Measurements from ENCODE around the gene PMS1.
"Not testable (repeated sequence)": the region's sequence is repeated elsewhere in the genome, so short reads cannot be mapped to it uniquely, and the experiment has no call there.

Gene PMS1

DNA sequence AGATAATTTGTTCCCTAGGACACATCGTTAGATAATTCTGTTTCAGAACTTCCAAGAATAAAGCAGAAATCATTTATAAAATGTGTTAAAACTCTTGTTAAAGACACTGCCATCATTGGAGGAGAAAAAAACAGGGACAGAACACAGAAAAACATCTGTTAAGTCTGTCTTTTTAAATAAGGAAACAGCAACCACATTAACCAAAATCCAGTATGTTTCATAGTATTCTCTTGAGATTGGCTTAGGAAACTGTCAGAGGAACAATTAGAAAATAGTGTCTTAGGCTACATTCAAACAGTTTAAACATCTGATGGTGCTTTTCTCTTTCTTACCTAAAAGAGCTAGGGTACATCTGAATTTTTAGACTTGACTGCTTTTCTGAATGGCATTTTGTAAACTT lies 81.6 kb downstream of the PMS1 start:
- no peak for DNase-seq (ENCODE audit: low read depth)

DNA sequence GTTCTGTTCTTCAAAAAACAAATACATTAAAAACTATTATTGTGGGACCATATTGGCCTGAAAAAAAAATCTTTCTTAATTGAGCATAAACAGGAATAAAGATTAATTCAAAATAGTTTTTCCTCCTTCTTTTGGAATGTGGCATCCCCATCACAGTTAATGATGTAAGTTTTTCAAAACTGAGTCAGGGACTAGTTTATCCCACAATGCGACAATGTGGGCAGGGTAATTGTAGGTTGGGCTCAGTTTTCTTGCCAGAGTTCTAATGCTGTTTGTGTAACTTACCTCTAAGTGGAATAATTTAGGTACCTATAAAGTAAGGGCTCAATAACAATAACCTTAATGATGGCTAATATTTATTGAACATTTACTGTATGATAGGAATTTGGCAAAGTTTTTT lies 82.0 kb downstream of the PMS1 start:
- no peak for DNase-seq (ENCODE audit: low read depth)

DNA sequence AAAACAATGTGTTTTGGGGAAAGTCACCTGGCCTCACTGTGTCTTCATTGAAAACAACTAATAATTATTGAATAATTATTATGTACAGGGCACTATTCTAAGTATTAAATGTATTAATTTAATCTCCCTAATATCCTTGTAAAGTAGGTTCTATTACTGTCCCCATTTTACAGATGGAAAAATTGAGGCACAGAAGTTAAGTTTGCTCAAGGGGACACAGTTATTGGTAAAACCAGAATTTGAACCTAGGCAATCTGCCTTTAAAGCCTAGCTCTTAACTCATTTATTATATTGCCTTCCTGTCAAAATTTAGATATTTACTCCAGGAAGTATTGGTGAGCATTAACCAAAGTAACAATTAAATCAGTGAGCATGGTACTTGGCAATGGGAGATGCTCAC lies 84.6 kb downstream of the PMS1 start:
- DNase-seq (ENCODE audit: low read depth), result no peak

DNA sequence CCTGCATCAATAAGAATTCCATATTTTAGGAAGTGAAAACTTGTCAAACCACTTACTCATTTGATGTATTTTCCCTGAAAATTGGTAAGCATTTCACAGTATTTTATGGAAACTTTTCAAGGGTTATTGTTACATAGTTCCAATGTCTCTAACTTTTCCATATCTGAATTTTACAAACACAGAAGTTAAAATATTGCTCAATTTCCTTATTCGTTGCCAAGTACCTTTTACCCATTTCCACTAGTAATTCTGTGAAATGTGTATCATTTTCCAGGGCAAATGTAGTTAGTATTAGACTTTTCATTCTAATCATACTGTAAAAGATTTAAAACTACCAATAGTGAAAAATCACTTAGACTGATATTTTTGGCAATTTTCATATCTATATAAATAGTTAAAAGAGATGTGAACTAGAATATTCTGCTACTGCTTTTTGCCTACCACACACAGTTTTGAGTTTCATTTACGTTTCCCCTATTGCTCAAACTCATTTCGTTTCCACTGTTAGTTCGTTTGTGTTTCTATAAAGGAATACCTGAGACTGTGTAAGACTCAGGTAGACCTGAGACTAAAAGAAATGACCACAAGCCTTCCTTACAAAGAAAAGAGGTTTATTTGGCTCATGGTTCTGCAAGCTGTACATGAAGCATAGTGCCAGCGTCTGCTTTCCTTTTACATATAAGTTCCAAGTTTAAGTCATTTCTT lies 86.3 kb downstream of the PMS1 start:
- DNase-seq (ENCODE audit: low read depth), result no peak

DNA sequence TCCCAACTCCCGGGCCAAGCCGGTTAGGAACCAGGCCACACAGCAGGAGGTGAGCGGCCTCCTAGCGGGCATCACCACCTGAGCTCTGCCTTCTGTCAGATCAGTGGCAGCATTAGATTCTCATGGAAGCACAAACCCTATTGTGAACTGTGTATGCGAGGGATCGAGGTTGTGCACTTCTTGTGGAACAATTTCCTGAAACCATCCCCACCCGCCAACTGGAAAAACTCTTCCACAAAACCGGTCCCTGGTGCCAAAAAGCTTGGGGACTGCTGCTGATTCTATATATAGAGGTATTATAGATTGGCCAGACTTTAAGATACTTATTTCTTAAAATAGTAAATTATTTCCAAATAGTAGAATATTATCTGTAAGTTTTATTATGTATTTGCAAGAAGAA lies 89.4 kb downstream of the PMS1 start:
- no peak for DNase-seq (ENCODE audit: low read depth)

DNA sequence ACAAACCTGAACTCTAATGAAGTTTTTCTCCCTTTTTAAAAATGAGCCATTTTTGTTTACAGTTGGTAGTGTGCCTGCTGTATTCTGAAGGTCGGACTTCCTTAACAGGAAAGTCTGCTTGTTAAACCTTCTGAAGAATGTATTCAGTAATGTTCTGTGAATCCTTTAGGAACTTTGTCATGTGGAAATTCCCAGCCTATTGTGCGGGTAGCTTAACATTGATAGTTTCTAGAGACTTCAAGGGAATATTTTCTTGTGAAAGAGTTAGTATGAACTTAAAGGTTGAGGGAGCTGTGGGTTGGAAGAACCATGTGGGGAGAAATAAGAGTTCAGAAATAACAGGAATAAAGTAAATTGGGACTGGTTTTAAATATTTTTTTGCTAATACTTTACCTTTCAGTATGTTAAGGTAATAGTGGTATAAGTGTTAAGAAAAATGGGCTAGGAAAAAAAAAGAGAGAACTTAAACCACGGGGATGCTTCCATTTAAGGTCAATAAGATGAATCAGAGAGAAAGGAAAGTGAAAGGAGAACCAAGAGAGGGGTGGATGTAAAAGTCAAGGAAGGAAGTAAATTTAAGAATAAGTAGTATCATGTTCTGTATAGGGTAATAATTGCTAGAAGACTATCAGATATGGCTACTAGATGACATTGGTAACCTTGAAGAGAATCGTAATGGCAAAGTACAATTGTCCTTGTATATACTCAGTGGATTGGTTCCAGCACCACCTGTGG lies 90.5 kb downstream of the PMS1 start:
- no peak for DNase-seq (ENCODE audit: low read depth)

DNA sequence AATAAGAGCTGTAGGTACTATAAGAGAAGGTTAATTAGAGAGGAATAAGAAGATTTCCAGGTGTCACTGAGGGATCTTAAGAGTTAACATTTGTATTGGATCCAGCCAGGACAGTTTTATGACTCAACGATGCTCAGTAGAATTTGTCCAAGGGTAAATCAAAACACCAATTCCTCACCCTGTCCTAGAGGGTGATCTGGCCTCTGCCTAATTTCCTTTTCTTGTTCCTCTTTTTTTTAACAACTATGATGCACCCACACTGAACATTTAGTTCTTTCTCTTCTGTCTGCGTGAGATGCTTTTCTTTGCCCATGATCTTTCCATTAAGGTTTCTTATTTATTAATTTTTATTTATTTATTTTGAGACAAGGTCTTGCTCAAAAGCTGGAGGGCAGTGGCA lies 92.0 kb downstream of the PMS1 start:
- DNase-seq (ENCODE audit: low read depth), result no peak

DNA sequence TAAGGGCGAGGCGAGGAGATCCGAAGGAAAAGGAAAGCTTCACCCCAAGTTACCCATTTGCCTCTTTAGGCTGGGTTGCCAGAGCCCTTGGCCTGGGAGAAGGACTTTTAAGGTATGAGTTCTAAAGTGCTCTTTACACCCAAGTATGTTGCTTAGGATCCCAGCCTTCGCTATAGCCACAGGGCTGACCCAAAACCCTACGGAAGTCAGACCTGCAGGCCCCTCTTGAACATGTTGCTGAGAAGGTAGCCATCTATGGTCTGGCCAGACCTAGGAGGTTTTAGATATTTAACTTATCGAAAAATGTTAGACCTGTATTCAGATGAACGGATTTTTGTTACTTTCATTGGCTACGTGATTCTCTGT lies 95.4 kb downstream of the PMS1 start:
- DNase-seq (ENCODE audit: low read depth), result no peak

DNA sequence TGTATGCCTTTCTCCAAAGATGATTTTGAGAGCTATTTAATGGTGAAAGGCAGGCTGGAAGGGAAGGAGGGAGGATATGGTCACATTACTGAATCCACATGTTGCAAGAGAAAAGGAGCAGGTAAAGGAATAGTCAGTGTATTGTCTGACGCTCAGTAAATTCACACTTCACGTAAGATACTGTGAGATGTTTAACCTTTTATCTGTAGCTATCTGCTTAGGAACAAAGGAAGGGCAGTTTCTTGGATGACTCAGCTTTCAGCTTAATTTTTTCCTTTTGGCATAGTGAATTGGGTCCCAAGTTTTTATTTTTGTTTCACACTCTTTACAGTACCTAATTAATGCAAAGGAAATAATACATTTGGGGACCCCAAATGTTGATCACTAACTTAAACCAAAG lies 96.2 kb downstream of the PMS1 start:
- DNase-seq (ENCODE audit: low read depth), result no peak

DNA sequence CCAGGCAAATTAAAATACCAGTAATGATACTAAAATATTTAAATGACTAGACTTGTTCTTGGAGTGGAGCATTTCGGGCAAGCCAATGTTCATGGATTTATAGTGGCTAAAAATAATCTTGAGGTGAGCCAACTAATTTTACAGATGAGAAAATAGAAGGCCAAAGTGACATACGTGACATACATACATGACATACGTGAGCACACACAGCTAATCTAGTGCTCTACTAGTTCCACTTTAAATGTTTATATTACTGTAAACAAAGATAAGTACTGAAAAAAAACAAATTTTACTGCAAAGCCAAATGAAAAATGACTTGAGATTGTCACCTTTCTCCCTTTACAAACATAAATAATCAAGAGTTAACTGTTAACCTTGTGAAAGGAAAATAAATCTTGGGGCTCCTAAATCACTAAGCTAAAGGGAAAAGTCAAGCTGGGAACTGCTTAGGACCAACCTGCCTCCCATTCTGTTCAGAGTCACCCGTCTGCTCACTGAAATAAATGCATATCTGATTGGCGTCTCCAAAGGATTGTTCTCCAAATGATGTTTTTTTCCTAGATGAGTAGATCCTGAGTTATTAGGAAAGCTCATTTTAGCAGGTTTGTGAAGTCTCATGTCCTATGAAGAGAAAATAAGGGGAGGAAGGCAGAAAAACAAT lies 96.7 kb downstream of the PMS1 start:
- DNase-seq (ENCODE audit: low read depth), result no peak

DNA sequence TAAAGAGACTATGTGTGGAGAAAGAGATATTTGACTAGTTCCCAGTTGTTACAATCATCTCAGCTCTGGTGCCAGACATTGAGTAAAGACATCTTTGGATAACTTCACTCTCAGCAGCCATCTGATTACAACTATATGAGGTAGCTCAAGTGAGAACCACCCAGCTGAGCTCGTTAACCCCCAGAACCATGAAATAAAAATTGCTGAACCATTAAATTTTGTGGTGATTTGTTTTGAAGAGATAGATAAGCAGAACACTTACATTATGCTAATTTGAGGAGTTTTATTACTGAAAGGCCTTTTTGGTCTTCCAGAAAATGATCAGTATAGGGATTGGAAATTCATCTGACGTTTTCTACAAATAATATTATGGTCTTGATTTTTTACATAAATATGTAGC lies 101.1 kb downstream of the PMS1 start:
- DNase-seq (ENCODE audit: low read depth), result no peak

DNA sequence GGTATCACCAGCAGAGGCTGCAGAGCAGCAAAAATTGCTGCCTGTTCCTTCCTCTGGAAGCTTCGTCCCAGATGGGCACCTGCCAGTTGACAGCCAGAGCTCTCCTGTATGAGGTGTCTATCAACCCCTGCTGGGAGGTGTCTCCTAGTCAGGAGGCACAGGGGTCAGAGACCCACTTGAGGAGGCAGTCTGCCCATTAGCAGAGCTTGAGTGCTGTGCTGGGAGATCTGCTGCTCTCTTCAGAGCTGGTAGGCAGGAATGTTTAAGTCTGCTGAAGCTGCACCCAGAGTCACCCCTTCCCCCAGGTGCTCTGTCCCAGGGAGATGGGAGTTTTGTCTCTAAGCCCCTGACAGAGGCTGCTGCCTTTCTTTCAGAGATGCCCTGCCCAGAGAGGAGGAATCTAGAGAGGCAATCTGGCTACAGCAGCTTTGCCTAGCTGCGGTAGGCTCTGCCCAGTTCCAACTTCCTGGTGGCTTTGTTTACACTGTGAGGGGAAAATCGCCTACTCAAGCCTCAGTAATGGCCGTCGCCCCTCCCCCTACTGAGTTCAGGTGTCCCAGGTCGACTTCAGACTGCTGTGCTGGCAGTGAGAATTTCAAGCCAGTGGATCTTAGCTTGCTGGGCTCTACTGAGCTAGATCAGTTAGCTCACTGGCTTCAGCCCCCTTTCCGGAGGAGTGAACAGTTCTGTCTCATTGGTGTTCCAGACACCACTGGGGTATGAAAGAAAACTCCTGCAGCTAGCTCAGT lies 108.5 kb downstream of the PMS1 start:
- not testable (repeated sequence) for DNase-seq (ENCODE audit: low read depth)

DNA sequence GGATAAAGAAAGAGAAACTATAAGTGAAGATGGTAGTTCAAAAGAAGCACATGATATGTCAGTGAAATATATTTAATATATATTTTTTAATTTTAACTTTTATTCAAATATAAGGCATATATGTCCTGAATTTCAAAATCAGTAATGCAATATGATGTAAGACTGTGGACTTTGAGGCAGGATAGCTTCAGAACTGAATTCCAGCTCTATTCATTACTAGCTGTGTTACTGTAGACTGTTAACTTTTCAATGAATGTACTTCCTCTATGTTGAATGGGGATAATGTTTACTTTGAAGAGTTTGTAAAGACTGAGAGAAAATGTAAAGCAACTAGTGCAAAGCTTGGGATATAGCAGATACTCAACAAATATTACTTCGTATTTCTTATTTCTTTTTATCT lies 112.6 kb downstream of the PMS1 start:
- no peak for DNase-seq (ENCODE audit: low read depth)

DNA sequence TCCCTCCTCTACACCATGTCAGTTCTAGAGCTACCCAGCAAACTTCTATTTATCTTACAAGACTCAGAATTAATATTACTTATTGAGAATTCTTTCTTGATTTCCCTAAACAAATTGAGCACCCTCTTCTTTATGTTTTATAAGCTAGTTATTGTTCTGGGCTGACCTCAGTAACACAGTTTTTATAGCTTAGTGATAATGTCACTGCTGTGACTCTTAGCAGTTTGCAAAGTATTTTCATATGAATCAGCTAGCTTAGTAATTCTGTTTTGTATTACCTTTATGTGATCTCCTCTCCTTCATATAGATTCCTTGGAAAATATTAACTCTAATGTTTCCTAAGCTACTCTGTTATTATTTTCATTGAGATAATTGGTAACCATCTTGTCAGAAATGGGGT lies 114.9 kb downstream of the PMS1 start:
- no peak for DNase-seq (ENCODE audit: low read depth)

DNA sequence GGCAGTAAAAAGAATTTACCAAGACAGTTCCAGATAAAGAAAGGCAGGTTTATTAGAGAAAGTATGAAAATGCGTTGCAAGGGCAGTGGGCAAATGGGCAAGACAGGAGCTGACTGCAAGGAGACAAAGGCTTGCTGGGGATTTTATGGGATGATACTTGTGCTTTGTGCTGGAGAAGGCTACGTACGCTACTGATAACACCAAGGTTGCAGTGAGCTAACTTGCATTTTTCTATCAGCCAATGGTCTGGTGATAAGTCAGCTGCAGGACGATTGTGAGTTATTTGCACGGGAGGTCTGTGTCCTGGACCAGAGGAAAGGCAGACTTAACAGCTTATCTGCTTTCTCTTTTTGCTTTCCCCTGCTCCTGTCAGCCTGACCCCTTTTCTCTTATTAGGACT lies 116.5 kb downstream of the PMS1 start:
- no peak for DNase-seq (ENCODE audit: low read depth)

DNA sequence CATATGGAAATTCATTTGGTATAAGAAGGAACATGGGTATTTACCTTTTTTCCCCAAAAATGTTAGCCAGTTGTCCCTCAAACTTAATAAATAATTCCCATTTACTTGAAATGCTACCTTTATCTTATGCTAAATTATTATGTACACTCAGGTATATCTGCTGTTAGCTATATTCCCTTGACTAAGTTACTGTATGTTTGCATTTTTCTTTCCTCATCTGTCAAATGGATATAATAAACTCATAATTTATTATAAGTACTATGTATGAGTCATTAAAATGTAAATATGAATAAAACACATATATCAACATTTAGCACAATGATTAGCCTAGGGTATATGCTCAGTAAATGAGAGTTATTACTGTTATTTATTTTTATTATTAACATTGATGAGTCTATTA lies 117.4 kb downstream of the PMS1 start:
- DNase-seq (ENCODE audit: low read depth), result no peak

DNA sequence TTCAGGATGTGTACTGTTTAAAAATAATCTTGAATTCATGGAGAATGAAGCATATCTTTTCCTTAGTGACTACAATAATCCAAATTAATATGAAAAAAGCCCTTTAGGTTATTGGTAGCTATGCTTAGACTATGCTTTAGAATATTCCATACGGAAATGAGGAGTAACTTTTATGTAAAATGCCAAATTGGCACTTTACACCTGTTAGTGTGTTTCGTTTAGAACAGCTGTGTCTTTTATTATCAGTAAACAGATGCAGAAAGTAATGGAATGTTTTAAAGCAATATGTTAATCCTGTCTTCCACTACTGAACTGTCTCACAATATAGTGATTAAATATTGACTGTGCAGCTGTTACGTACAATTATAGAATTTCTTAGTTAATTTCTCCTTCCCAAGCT lies 129.6 kb downstream of the PMS1 start:
- no peak for DNase-seq (ENCODE audit: low read depth)

DNA sequence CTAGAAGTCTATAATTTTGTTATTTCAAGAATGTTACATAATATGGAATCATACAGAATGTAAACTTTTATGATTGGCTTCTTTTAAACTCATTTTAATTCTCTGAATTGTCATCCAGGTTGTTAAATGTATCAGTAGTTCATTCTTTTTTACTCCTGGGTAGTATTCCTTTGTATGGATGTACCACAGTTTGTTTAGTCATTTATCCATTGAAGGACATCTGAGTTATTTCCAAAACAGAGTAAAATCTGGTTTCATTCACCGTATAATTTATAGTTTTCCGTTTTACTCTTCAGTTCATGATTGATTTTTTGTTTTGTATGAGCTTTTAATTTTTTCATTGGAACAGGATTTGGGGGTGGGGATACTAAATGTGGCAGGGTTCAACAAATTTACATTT lies 132.4 kb downstream of the PMS1 start:
- DNase-seq (ENCODE audit: low read depth), result no peak
